Measurements from ENCODE around the gene RHO.
"Not testable (repeated sequence)": the region's sequence is repeated elsewhere in the genome, so short reads cannot be mapped to it uniquely, and the experiment has no call there.

The RHO gene

GRCh38 chr3:129536374-129536667 lies 7.9 kb downstream of the RHO start:
- H3K4me3 ChIP-seq (ENCODE audit: low read length) = no peak overlapping the region
- DNase-seq (ENCODE audit: low read depth, low spot score) = no peak

DNA sequence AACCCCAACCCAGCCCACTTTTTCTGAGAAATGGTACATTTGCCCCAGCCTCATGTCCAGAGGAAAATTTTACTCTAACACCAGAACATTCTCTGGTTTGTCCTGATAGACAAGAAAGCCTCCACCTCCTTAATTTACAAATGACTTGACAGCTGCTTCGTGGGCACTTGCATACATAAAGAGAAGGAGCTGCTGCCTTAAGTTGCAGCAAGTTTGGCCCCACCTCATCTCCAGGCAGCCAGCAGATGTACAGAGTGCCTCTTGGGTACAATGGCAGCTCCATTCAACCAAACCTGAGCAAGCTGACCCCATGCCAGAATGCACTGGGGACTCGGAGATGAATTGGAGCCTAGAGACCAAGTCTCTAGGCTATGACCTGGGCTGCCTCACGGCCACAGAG lies 8.4 kb downstream of the RHO start:
- DNase-seq (ENCODE audit: low read depth, low spot score) = no peak
- no peak overlapping the region for H3K4me3 ChIP-seq (ENCODE audit: low read length)

GRCh38 chr3:129539206-129539605 lies 10.8 kb downstream of the RHO start:
- H3K4me3 ChIP-seq (ENCODE audit: low read length) = no peak overlapping the region
- no peak for DNase-seq (ENCODE audit: low read depth, low spot score)

GRCh38 chr3:129540776-129541516 lies 12.5 kb downstream of the RHO start:
- DNase-seq (ENCODE audit: low read depth, low spot score) = no peak
- H3K4me3 ChIP-seq (ENCODE audit: low read length) = no peak overlapping the region

DNA sequence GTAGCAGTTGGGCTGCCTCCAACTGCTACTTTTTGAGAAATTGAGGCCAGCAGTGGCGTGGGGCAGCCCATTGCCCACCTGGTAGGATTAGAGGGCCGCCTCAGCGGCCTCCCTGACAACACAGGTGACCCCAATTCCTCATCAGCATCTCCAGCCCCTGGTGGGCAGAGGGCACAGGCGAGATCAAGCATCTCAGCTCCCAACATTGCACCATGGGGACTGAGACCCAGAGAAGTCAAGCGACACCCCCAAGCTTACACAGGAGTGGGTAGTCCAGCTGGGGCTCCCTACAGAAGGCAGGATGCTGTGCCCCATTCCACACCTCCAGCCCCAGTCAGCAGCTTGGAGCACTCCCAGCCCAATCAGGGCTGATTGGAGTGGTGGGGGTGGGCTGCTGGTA lies 14.3 kb downstream of the RHO start:
- H3K4me3 ChIP-seq (ENCODE audit: low read length) = no peak overlapping the region
- no peak for DNase-seq (ENCODE audit: low read depth, low spot score)

DNA sequence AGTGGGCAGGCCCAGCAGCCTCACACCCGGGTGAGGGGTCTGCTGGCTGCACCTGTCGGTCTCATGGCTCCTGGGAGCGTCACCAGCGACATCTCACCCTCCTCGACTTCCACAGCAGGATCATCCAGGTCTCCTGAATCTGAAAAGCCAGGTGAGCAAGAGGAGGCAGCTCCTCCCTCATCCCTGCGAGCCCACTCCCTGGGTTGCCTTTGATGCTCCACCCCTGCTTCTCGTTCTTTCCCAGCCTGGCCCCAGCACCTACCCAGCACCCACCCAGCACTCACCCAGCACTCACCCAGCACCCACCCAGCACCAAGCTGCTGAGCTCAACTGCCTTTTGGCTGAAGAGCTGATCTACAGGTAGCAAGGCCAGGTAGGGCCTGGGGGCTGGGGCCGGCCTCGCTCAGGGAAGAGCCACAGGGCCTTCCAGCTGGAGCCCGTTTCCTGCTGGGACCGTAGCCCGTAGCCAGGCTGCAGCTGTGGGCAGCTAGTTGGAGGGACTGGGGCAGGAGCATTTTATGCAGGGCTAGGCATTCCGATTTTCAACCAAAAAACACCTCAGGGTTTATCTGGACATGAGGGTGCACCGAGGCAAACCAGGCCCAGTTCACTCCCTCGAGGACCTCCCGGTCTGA lies 14.8 kb downstream of the RHO start, which contains the start of gene H1-8:
Gene H1-8, plus strand, starts transcription at position 20 of the 635 bp plus-strand sequence. Its CDS starts 44 bp downstream, at position 64.
- H3K4me3 ChIP-seq (ENCODE audit: low read length) = no peak within 1 kb of the TSS
- no peak for DNase-seq (ENCODE audit: low read depth, low spot score)

- H3K4me3 ChIP-seq (ENCODE audit: low read length) = no peak overlapping the region
- no peak for DNase-seq (ENCODE audit: low read depth, low spot score)
Measured at GRCh38 chr3:129543999-129544398, 15.6 kb downstream of the RHO start.

DNA sequence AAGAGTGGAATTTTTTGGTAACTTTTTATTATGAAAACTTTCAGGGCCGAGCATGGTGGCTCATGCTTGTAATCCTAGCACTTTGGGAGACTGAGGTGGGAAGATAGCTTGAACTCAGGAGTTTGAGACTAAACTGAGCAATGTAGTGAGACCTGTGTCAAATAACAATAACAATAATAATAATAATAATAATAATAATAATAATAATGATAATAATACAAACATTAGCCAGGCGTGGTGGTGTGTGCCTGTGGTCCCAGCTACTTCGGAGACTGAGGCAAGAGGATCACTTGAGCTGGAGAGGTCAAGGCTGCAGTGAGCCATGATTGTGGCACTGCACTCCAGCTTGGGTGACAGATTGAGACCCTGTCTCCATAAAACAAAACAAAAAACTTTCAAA lies 17.5 kb downstream of the RHO start:
- not testable (repeated sequence) for H3K4me3 ChIP-seq (ENCODE audit: low read length); DNase-seq (ENCODE audit: low read depth, low spot score)

GRCh38 chr3:129547241-129547640 lies 18.8 kb downstream of the RHO start:
- DNase-seq (ENCODE audit: low read depth, low spot score) = no peak
- no peak overlapping the region for H3K4me3 ChIP-seq (ENCODE audit: low read length)

GRCh38 chr3:129548104-129548965 lies 19.9 kb downstream of the RHO start:
- DNase-seq (ENCODE audit: low read depth, low spot score) = no peak
- no peak overlapping the region for H3K4me3 ChIP-seq (ENCODE audit: low read length)

DNA sequence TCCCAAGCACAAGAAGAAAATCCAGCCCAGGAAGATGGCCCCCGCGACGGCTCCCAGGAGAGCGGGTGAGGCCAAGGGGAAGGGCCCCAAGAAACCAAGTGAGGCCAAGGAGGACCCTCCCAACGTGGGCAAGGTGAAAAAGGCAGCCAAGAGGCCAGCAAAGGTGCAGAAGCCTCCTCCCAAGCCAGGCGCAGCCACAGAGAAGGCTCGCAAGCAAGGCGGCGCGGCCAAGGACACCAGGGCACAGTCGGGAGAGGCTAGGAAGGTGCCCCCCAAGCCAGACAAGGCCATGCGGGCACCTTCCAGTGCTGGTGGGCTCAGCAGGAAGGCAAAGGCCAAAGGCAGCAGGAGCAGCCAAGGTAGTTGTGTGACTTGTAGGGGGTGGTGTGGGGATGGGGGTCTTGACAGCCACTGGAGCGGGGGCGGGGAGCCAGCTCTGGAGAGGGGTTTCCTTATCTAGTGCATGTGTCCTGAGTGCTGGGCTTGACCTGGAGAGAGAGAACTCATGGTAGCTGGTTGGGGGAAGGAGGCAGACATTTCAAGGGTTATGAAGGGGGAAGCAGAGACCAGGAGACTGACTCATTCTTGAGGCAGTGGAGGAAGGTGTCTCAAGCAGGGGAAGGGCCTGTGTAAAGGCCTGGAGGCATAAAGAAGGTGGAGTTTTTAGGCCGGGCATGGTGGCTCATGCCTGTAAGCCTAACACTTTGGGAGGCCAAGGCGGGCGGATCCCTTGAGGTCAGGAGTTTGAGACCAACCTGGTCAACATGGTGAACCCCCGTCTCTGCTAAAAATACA lies 20.8 kb downstream of the RHO start:
- DNase-seq (ENCODE audit: low read depth, low spot score) = no peak

GRCh38 chr3:129549805-129550204 lies 21.4 kb downstream of the RHO start:
- no peak for DNase-seq (ENCODE audit: low read depth, low spot score)

More for the DNA sequence above, 20.8 kb downstream of the RHO start:
- no peak overlapping the region for H3K4me3 ChIP-seq (ENCODE audit: low read length)

GRCh38 chr3:129552287-129553050 lies 24.0 kb downstream of the RHO start:
- H3K4me3 ChIP-seq (ENCODE audit: low read length) = no peak overlapping the region
- DNase-seq (ENCODE audit: low read depth, low spot score) = no peak

More at GRCh38 chr3:129549805-129550204, 21.4 kb downstream of the RHO start:
- H3K4me3 ChIP-seq (ENCODE audit: low read length) = no peak overlapping the region

DNA sequence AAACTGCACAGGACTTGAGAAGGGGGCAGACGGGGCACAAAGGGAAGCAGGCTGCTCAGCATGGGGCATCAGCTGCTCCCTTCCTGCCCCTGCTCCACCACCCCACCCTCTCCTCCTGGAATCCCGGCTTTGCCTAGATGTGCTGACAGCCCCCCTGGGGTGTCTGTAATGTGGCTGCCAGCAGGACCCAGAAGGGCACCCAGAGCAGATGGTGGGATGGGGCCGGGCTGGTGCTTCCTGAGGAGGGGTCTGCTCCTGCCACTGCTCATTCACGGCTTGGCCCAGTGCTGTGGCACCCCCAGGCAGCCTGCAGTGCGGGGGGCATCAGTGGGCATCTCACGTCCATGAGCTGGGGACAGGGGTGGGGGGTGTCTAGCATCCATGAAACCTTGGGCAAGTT lies 24.7 kb downstream of the RHO start:
- H3K4me3 ChIP-seq (ENCODE audit: low read length) = no peak overlapping the region
- no peak for DNase-seq (ENCODE audit: low read depth, low spot score)

GRCh38 chr3:129553719-129554118 lies 25.3 kb downstream of the RHO start:
- DNase-seq (ENCODE audit: low read depth, low spot score) = peak; percentile 48
- H3K4me3 ChIP-seq (ENCODE audit: low read length) = peak overlapping the region; percentile 9; the same call in 1 of the 2 replicates

DNA sequence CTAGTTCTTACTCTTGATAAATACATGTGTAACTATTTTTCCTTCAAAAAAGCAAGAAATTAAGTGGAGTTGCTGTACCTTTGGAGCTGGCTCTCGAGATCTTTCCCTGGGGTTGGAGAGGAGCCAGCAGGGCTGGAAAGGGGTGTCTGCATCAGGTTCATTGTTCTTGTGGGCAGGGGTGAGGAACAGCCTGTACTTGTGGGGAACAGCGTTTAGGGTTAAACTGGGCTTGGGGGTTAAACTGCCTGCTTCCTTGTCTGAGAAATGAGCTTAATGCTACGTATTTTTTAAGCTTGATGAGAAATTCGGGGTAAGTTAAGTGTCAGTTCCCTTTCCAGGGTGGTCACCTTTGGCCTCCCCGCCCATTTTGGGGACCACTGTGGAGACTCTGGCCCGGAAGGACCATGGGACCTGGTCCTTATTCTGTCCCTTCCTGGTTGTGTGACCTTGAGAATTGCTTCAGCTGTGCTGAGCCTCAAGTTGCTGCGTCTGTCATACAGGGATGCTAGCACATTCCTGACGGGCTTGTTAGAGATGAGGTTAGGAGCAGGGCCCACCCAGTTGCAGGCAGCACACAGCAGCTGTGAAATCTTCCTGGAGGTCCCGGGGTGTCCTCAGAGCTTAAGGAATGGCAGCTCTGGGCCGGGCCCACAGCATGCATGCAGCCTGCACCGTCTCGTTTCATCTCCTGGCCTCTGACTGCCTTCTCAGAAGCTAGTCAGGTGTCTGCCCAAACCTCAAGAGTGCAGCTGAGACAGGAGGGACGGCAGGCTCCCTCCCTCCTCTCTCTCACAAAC lies 26.1 kb downstream of the RHO start:
- peak; percentile 31 for DNase-seq (ENCODE audit: low read depth, low spot score)
- H3K4me3 ChIP-seq (ENCODE audit: low read length) = no peak overlapping the region

DNA sequence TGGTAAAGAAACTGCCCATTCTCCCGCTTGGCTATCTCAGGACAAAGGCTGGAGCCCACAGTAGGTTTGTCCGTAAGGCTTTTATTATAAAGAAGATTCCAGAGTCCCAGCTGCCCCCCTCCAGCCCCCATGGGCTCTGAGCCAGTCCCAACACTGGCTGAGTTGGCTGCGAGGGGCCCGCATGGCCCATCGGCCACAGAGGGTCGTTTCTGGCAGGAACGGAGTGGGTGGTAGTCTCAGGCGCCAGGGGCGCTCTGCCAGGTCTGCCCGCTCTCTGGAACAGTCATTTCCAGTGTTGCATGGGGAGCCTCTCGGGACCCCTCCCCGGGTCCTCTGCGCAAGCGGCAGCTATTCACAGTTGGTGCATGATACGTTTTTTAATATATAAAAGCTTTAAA lies 26.7 kb downstream of the RHO start:
- DNase-seq (ENCODE audit: low read depth, low spot score) = no peak
- no peak overlapping the region for H3K4me3 ChIP-seq (ENCODE audit: low read length)
